ENCODE data around the gene GCKR.

- TF ChIP-seq POLR2A (IDR thresholded peaks at IDR 0.05) (no peak), CTCF (IDR thresholded peaks at IDR 0.05) (no peak)
Observed at GRCh38 chr2:27552941-27553340, 56.3 kb downstream of the GCKR start.

Measured in uterus (tissue), 2 donors.